Stimulated activated CD4-positive, alpha-beta T cell treated with anti-CD3 and anti-CD28 coated beads, TNF-alpha, amount 100 ng/mL, for 24 hours (primary cell): ENCODE measurements around the gene HMGCS2.
"Not testable (repeated sequence)": the region's sequence is repeated elsewhere in the genome, so short reads cannot be mapped to it uniquely, and the experiment has no call there.

Experiments used
- DNase-seq, 3 experiments: peaks; one replicate each; pipeline ENCODE4 v3.0.0-alpha.2; 2020; ENCODE audit warnings: low read depth in 3 of 3

Gene HMGCS2

GRCh38 chr1:119731741-119732430, 36.8 kb downstream of the HMGCS2 start:
- DNase-seq, result no peak

DNA sequence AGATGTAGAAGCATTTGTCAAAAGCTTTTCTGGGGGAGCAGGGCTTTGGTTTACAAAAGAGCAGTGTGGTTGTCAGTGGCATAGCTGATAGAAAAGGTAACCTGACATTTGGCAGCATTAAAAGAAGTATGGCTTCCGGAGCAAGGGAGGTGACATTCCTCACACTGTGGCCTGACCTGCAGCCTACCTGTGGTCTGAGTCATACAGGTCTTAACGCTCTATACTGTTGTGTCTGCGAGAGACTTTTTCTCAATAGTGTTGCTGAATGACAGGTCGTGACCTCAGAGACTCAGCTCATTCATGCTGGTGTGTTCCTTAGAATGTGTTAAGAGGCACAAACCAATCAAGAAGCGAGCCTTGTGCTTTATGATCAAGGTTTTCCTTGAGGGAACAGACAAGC, 37.6 kb downstream of the HMGCS2 start:
- no peak for DNase-seq

GRCh38 chr1:119729044-119729443, 39.7 kb downstream of the HMGCS2 start:
- DNase-seq, result no peak

DNA sequence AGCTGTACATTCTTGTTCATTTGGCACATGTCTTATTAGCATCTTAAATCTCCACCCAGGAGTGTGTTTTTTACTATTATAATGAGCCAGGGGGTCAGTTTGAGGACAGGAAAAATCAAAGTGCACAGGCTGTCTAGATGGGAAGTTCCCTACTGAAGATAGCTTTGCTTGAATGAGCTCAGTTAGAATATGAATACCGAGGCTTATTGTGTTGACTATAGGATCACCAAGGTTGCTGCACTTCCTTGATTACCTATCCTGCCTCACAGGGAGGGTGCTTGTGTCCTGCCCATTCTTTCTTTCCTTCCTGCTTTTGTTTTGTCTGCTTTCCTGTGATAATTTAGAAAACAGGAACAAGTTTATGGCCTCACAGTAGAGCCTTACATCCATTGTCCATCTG, 40.7 kb downstream of the HMGCS2 start:
- DNase-seq, result no peak

DNA sequence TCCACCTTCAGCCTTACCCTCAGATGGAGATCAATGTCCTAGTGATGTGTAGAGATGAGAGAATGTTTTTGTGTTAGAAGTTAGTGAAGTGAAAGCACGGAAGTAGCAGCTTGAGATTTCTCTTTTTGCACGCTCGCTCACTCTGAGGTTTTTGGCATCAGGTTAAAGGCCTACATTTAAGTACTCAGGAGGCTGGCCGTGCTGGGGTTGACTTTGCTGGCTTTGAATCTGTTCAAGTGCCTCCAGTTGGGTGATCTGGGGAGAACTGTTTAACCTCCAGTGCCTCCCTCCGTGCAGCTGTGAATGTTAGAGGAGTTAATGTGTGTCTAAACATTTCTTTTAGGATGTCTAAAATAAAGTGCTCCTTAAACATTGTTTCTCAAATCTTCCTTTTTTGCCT, 43.1 kb downstream of the HMGCS2 start:
- no peak for DNase-seq

DNA sequence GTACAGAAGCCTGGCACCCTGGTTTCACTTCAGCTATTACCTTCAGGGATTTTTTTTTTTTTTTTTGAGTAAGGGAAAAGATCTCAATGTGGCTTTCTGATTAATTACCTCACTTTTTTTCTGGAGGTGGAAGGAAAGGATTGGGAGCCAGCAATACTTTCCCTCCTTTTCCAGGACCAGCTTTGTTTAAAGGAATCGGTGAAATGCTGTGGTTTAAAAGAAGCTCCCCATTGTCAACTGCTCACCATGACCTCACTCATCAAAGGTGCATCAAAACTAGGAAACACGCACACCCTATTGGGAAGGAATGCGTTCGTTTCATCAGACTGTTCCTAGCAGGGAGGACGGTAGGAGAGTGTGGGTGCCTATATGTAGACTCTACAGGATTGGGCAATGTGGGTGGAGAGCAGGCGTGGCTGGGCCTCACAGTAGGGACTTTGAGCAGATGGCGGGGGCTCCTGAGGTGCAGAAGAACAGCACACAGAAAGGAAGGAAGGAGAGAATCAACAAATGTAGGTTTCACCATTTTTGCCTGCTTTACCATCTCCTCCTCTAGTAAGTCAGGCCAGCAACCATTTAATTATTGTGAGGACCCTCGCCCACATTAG, 44.0 kb downstream of the HMGCS2 start:
- DNase-seq, result no peak

DNA sequence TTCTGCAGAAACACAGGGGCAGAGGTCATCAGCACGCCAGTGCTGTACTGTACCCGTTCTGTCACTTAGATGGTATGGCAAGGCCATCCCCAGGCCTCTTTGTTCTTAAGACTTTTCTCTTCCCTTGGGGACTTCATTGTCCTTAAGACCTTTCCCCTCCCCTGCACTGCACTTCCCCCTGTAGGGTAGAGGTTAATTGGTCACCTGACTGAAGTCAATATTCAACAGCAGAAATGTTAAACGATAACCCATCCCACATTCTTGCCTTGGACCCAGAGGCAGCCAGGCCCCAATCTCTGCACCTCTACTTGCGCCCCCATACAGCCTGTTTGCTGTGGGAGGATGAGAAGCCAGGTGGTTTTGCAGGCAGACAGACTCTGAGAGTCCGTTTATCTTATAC, 46.8 kb downstream of the HMGCS2 start:
- no peak for DNase-seq

DNA sequence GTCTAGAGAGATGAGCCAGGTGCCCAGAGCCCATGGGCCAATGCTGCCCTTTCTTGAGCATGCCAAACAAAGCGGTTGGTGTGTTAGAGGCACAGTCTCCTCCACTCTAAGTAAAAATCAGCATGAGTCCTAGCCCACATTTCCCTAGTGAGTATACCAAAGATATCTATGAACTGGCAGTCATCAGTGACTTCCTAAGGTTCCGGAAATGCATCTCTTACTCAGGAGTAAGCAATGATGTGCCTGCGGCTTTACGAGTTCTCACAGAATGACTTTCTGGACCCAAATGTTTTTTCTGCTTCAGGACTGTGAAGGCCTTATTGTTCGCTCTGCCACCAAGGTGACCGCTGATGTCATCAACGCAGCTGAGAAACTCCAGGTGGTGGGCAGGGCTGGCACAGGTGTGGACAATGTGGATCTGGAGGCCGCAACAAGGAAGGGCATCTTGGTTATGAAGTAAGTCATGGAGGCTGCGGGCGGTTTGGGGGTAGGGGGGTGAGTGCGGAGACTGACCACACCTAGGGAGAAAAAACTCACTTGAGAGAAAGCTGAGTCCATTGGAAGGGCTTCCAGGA, 47.8 kb downstream of the HMGCS2 start:
- no peak for DNase-seq

DNA sequence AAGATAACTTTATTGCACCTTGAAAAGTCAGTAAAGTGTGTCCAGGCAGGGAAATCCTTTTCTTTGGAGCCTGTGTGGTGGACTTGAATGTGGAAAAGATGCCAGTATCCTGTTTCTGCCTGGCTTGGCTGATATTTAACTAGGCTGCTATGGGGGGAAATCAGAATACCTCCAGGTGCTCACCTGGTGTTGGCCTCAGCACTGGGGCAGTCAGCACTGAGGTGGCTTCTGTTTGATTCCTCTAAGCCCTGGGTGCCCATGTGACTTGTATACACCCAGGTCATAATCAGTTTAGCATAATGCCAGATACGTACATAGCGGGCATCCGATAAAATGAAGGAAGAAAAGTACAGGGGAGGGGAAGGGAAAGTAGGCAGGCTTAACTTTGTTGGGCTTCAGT, 49.7 kb downstream of the HMGCS2 start:
- no peak for DNase-seq

DNA sequence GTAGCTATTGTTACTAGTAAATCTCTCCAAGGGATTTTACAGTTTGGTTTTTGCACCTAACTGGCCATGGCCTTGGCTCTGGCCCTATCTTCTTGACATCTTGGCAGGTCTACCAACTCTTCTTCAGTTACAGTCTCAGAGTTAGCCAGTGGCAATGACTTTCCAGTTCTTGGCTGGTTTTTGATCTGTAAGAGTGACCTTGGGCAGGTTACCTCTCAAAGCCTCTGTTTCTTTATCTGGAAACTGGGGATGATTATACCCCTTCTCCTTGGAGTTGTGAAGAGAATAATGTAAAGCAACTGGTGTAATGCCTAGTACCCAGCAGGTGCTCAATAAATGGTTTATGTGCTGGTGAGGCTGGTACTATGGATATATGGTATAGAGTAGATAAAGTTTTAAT, 50.3 kb downstream of the HMGCS2 start:
- DNase-seq, result no peak

- DNase-seq, result no peak
Measured at GRCh38 chr1:119715542-119715941, 53.2 kb downstream of the HMGCS2 start.

GRCh38 chr1:119714583-119714982, 54.1 kb downstream of the HMGCS2 start:
- DNase-seq, result no peak

DNA sequence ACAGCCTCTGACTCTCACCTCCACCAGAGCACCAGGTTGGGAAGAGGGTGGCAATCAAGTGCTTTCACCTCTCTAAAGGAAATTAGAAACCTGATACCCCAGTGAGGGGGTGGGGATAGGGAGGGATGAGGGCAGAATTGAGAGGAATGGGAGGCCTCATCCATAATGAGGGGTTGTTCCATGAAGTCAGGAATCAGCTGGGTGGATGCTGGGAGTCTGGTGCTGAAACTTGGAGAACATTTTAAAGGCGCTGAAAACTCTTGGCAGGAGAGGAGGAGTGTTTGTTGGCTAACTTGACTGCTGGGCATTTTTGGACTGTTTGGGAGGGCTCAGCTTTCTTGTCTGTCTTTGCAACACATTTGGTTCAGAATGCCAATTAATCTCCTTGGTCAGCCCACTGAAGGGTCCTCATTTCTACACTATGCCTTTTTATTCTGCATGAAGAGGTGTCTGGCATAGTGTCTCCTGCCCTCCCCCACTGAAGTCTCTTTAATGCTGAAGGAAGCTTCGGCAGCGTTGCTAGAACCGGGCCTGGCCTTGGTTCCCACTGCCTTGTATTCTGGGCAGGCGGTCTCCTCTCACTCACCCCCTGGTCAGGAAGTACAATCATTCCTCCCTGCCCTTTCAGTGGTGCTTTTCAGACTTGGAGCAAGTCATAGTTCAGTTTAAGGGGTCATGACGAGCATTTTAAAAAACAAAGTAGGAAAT, 54.8 kb downstream of the HMGCS2 start:
- DNase-seq, result no peak

DNA sequence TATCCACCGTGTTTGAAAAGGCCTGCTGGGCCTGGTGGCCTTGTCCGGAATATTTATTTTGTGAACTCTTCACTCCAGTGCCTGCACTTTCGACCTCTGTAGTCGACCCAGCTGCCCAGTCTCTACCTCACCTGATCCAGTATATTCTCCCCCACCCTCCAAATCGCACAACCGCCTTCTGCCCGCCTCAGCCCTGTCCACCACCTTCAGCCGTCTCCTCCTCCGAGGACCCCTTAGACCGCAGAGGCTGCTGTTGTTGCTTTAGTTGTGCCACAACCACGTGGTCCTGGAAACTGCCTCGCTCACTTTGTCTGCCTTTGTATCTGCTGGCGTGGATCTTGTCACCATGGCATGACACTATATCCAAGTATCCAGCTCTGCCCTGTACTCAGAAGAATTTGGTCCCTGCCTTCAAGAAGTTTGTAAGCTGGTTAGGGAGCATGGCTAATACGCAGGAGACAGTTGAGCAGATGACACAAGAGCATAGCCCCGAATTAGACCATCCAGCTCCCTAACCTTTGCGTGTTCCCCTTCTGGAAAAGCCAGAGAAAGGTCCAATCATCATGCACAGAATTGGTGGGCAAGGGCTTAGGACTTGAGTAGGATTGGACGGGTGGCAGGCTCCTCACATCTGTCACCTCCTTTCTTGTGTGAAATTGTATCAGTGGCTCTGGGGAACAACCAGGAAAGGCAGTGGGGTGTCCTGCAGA, 55.5 kb downstream of the HMGCS2 start:
- no peak for DNase-seq

- peak; percentile 5 to 66 (median 16) for DNase-seq
Measured at GRCh38 chr1:119712342-119713038, 56.2 kb downstream of the HMGCS2 start.

GRCh38 chr1:119711804-119712341, 56.8 kb downstream of the HMGCS2 start, which contains the start of gene PHGDH:
Gene PHGDH, plus strand, starts transcription at chr1:119711934. Its CDS starts 89 bp downstream, at chr1:119712023.
- DNase-seq, result peak in 2 of 3 experiments; percentile 15 to 66

DNA sequence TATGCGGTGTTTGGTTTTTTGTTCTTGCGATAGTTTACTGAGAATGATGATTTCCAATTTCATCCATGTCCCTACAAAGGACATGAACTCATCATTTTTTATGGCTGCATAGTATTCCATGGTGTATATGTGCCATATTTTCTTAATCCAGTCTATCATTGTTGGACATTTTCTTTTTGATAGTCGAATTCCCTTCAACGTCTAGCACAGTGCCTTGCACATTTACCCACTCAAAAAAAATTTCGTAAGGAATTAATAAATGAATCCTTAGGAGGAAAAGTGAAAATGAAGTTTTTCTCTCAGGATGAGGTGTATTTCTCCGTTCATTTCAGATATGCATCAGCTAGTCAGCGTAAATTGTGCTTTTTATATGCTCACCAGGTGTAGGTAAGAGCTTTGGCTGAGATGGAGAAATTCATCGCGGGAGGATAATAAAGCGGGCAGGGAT, 57.3 kb downstream of the HMGCS2 start:
- DNase-seq, result not testable (repeated sequence)

DNA sequence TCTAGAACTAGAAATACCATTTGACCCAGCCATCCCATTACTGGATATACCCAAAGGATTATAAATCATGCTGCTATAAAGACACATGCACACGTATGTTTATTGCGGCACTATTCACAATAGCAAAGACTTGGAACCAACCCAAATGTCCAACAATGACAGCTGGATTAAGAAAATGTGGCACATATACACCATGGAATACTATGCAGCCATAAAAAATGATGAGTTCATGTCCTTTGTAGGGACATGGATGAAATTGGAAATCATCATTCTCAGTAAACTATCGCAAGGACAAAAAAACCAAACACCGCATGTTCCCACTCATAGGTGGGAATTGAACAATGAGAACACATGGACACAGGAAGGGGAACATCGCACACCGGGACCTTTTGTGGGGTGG, 62.1 kb downstream of the HMGCS2 start:
- not testable (repeated sequence) for DNase-seq

DNA sequence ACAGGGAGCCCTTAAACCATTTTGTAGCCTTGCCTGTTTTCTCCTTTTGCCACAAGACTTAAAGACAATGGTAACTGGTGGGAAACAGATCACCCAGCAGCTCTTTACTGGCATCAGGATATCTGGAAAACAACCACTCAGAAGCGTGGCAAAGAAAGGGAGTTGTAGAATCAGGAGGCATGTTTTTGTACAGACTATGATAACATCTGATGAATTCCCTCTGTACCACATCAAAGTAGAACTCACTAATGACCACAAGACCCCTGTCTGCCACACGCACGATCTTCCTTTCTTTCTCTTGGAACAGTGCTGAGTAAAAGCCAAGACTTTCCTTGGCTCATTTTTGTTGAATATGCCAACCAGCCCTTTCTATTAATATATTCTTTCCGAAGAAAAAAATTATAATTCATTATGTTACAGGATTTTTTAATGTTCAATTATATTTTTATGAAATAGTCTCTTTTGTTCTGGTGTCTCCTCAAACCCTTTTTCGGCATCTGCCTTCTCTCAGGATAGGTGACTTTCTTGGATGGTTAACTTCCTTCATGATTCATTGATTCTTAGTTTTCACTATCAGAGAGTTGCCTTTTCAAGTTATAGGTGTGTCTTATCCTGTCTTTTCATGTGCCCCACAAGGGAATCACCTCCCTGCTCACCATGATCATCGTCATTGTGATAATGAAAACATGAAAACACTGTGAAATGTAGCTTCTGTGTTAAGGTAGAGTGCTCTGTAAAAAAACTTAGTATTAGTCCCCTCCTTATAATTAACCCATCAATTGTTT, 64.8 kb downstream of the HMGCS2 start:
- no peak for DNase-seq

DNA sequence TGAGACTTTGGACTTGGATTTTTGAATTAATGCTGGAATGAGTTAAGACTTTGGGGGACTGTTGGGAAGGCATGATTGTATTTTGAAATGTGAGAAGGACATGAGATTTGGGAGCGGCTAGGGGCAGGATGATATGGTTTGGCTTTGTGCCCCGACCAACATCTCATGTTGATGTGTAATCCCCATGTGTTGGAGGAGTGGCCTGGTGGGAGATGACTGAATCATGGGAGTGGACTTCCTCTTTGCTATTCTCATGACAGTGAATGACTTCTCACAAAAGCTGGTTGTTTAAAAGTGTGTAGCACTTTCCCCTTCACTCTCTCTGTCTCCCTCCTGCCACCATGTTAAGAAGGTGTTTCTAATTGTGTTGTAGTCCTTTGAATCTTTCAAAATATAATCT, 66.3 kb downstream of the HMGCS2 start:
- no peak for DNase-seq
